Measurements from ENCODE around the gene OAS2. TPM values are rescaled to one million over a fixed set of nuclear protein-coding genes. Genes with fewer than 3 reads are reported as not detected.
"Not testable (repeated sequence)": the region's sequence is repeated elsewhere in the genome, so short reads cannot be mapped to it uniquely, and the experiment has no call there.

Gene OAS2
- total RNA-seq, 1 donor from 2014 or later: not detected

DNA sequence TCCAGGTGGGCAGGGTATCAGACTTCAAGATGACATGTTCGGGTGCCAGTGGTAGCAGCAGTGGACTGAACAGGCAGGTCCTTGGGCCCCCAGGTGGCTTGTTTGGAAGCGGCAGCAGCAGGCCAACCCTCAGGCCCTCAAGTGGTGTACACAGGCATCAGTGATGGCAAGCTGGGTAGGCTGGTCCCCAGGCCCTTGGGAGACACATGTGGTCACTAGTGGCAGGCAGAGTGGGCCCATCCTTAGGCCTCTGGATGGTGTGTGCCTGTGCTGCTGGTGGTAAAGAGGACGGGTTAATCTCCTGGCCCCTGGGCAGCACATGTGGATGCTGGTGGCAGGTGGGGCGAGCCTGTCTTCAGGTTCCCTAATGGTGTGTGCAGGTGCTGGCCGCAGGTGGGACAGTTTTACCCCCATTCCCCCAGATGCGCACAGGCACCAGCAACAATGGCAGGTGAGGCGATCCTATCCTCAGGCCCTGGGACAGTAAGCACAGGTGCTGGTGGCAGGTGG is 8.0 kb downstream of the OAS2 start:
- peaks cover 56% of the 10 kb centered on the region for H3K27me3 Mint-ChIP-seq (ENCODE audit: low read depth)
- H3K27ac Mint-ChIP-seq (ENCODE audit: unreplicated experiment): no peak overlapping the region
- peaks cover 13% of the 10 kb centered on the region for H3K9me3 Mint-ChIP-seq
- no peaks in the 10 kb centered on the region for H3K4me1 Mint-ChIP-seq
- H3K4me3 Mint-ChIP-seq: no peak overlapping the region
- no peak for DNase-seq (ENCODE audit: low read depth, low spot score)
- peaks cover 4% of the 10 kb centered on the region for H3K36me3 Mint-ChIP-seq (ENCODE audit: low read depth)
- TF ChIP-seq, protein P1, sequence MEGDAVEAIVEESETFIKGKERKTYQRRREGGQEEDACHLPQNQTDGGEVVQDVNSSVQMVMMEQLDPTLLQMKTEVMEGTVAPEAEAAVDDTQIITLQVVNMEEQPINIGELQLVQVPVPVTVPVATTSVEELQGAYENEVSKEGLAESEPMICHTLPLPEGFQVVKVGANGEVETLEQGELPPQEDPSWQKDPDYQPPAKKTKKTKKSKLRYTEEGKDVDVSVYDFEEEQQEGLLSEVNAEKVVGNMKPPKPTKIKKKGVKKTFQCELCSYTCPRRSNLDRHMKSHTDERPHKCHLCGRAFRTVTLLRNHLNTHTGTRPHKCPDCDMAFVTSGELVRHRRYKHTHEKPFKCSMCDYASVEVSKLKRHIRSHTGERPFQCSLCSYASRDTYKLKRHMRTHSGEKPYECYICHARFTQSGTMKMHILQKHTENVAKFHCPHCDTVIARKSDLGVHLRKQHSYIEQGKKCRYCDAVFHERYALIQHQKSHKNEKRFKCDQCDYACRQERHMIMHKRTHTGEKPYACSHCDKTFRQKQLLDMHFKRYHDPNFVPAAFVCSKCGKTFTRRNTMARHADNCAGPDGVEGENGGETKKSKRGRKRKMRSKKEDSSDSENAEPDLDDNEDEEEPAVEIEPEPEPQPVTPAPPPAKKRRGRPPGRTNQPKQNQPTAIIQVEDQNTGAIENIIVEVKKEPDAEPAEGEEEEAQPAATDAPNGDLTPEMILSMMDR (conservative IDR thresholded peaks at IDR 0.05): no peak

DNA sequence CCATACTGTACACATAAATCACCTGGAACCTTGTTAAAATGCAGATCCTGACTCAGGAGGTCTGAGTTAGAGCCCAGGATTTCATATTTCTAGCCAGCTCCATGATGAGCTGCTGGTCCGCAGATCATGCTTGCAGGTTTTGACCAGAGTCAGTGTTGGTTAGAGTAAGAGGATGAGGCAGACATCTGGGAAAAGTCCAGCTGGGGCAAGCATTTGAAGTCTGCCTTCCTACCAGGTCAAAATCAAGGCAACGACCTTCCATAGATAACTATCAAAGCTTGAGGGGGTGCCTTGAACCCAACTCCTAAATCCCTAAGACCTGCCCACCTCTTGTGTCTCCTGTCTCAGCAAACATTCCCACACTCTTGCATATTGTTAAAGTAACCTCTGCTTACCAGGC is 9.2 kb downstream of the OAS2 start:
- Mint-ChIP-seq H3K9me3 (peaks cover 8% of the 10 kb centered on the region), H3K27me3 (ENCODE audit: low read depth) (peaks cover 51% of the 10 kb centered on the region), H3K36me3 (ENCODE audit: low read depth) (peaks cover 3% of the 10 kb centered on the region), H3K4me1 (no peaks in the 10 kb centered on the region), H3K4me3 (no peak overlapping the region), H3K27ac (ENCODE audit: unreplicated experiment) (no peak overlapping the region)
- no peak for DNase-seq (ENCODE audit: low read depth, low spot score)
- TF ChIP-seq, protein P1 (conservative IDR thresholded peaks at IDR 0.05): no peak

DNA sequence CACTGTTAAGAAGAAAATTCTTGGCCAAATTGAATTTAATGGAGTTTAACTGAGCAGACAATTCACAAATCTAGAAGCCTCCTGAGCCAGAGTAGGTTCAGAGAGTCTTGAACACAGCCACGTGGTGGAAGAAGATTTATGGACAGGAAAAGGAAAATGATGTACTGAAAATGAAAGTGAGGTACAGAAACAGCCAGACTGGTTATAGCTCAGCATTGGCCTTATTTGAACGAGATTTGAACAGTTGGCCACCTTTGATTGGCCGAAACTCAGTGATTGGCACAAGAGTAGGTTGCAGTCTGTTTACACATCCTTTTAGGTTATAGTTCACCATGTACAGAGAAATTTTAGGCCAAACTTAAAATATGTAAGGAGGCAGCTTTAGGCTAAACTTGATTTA is 9.9 kb downstream of the OAS2 start:
- Mint-ChIP-seq H3K36me3 (ENCODE audit: low read depth) (peaks cover 3% of the 10 kb centered on the region), H3K9me3 (peaks cover 12% of the 10 kb centered on the region)

DNA sequence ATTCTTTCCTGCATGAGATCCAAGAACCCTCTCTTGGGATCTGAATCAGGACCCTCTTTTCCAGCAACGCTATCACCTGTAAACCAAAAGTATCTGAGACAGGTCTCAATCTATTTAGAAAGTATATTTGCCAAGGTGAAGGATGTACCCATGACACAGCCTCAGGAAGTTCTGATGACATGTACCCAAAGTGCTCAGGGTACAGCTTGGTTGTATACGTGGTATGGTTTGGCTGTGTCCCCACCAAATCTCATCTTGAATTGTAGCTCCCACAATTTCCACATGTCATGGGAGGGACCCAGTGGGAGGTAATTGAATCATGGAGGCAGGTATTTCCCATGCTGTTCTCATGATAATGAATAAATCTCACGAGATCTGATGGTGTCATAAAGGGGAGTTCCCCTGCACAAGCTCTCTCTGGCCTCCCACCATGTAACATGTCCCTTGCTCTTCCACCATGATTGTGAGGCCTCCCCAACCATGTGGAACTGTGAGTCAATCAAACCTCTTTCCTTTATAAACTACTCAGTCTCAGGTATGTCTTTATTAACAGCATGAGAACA is 10.6 kb downstream of the OAS2 start:
- H3K4me1 Mint-ChIP-seq; DNase-seq (ENCODE audit: low read depth, low spot score); H3K4me3 Mint-ChIP-seq; H3K27ac Mint-ChIP-seq (ENCODE audit: unreplicated experiment); H3K36me3 Mint-ChIP-seq (ENCODE audit: low read depth): not testable (repeated sequence)
- H3K27me3 Mint-ChIP-seq (ENCODE audit: low read depth): peaks cover 47% of the 10 kb centered on the region
- peaks cover 12% of the 10 kb centered on the region for H3K9me3 Mint-ChIP-seq

More for the DNA sequence above, 9.9 kb downstream of the OAS2 start:
- DNase-seq (ENCODE audit: low read depth, low spot score): no peak
- H3K4me1 Mint-ChIP-seq: no peaks in the 10 kb centered on the region
- TF ChIP-seq, protein P1 (conservative IDR thresholded peaks at IDR 0.05): no peak
- H3K27ac Mint-ChIP-seq (ENCODE audit: unreplicated experiment): no peak overlapping the region
- no peak overlapping the region for H3K4me3 Mint-ChIP-seq
- peaks cover 50% of the 10 kb centered on the region for H3K27me3 Mint-ChIP-seq (ENCODE audit: low read depth)

DNA sequence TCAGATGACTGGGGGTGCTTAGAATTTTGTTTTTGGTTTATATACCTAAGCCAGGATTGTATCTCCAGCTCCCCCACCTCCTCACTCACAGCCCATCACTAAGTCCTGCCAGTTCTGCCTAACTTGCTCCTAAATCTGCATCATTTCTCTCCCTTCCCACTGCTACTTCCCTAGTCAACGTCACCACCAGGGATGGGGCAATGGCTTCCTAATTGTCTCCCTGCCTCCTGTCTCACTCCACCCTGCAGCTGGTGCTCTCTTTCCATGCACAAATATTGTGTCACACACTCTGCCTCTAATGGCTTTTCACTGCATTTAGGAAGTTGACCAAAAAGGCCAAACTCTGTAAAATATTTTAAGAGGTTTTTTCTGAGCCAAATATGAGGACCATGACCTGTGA is 11.5 kb downstream of the OAS2 start:
- H3K4me1 Mint-ChIP-seq: no peaks in the 10 kb centered on the region
- H3K27me3 Mint-ChIP-seq (ENCODE audit: low read depth): peaks cover 45% of the 10 kb centered on the region
- peaks cover 8% of the 10 kb centered on the region for H3K9me3 Mint-ChIP-seq
- H3K27ac Mint-ChIP-seq (ENCODE audit: unreplicated experiment): no peak overlapping the region
- no peaks in the 10 kb centered on the region for H3K36me3 Mint-ChIP-seq (ENCODE audit: low read depth)
- DNase-seq (ENCODE audit: low read depth, low spot score): no peak
- H3K4me3 Mint-ChIP-seq: no peak overlapping the region
- TF ChIP-seq, protein P1 (conservative IDR thresholded peaks at IDR 0.05): no peak

DNA sequence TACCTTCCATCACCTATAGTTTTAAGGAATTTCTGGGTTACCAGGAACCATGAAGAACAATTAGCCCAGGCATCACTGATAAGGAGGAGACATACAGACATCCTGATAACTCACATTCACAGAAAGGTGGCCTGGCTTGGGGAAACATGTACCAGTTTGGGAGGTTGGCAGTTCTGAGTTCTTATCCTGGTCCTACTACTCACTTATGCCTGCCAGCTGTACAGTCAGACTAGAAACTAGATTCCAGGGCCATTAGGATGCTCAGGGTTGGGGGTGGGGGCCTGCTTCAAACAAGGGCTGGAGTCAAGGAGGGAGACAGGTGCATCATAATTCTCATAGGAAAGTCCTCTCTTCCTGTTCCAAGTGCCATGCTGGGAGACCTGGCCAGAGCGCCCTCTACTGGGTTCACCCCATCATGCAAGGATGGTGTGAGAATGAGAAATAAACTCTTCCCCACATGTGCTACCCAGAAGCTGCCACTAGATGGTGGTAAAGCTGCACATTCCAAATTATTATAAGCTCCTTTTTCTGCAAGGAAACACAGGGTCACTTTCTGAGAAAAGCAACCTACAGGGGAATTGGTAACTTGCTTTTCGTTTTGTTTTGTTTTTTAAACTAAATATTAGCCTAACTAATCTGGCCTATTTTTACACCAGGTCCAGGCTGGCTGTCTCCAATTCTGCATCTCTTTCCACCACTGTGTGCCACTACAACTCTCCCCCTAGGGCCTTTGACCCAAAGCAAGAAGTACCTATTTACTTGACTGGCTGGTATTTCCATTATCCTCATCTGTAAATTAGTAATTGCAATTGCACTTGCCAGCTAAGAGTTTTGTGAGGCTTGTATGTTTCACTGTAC is 14.5 kb downstream of the OAS2 start:
- TF ChIP-seq, protein P1 (conservative IDR thresholded peaks at IDR 0.05): peak; percentile 88
- no peak overlapping the region for H3K27ac Mint-ChIP-seq (ENCODE audit: unreplicated experiment)
- H3K4me1 Mint-ChIP-seq: no peaks in the 10 kb centered on the region
- DNase-seq (ENCODE audit: low read depth, low spot score): peak; percentile 50
- H3K36me3 Mint-ChIP-seq (ENCODE audit: low read depth): no peaks in the 10 kb centered on the region
- no peak overlapping the region for H3K4me3 Mint-ChIP-seq
- peaks cover 3% of the 10 kb centered on the region for H3K9me3 Mint-ChIP-seq
- H3K27me3 Mint-ChIP-seq (ENCODE audit: low read depth): peaks cover 59% of the 10 kb centered on the region

All from neural crest cell (in vitro differentiated cells).